SK-N-SH (cell line): ENCODE results near the gene HUWE1.

Experiments
- CTCF ChIP-seq: fragments of 200-600 bp; sonication (generic); IDR thresholded peaks from 2 replicates; pipeline ENCODE4 v1.6.1; 2017; ENCODE audit warnings: antibody characterized with exemption, mild to moderate bottlenecking, moderate library complexity
- FOXJ3 ChIP-seq: sonication (generic); formaldehyde crosslinking; IDR thresholded peaks from 2 replicates; pipeline ENCODE4 v1.5.1; 2020; ENCODE audit warnings: mild to moderate bottlenecking, missing genetic modification reagents
- FOXM1 ChIP-seq: IDR thresholded peaks from 2 replicates; pipeline ENCODE4 v1.4.0; 2012; ENCODE audit warnings: low read depth, mild to moderate bottlenecking
- MAX ChIP-seq: IDR thresholded peaks from 2 replicates; pipeline ENCODE4 v1.4.0; 2012; ENCODE audit warnings: low read depth
- MXI1 ChIP-seq: IDR thresholded peaks from 2 replicates; pipeline ENCODE4 v1.6.1; 2012; ENCODE audit warnings: mild to moderate bottlenecking, low read depth, low read length, improper control_type of control experiment
- NFIC ChIP-seq: IDR thresholded peaks from 2 replicates; pipeline ENCODE4 v1.4.0; 2012; ENCODE audit warnings: borderline replicate concordance
- RAD21 ChIP-seq: IDR thresholded peaks from 2 replicates; pipeline ENCODE4 v1.6.1; 2012; ENCODE audit warnings: mild to moderate bottlenecking, low read length
- RFX5 ChIP-seq: IDR thresholded peaks from 2 replicates; pipeline ENCODE4 v1.6.1; 2012; ENCODE audit warnings: mild to moderate bottlenecking, improper control_type of control experiment, low read length
- SIN3A ChIP-seq: IDR thresholded peaks from 2 replicates; pipeline ENCODE4 v1.6.1; 2012; ENCODE audit warnings: low read depth, mild to moderate bottlenecking, low read length, moderate library complexity, borderline replicate concordance

GRCh38 chrX:53630261-53630660 is 56.3 kb downstream of the HUWE1 start:
- no peak for TF ChIP-seq MXI1
- no peak for TF ChIP-seq NFIC
- no peak for TF ChIP-seq RAD21
- TF ChIP-seq CTCF: no peak
- TF ChIP-seq FOXJ3 (CRISPR knock-in tag): no peak
- no peak for TF ChIP-seq SIN3A
- no peak for TF ChIP-seq FOXM1
- TF ChIP-seq MAX: no peak
- TF ChIP-seq RFX5: no peak
